K562 (cell line): Measurements from ENCODE around the gene RNF41. TPM values are rescaled to one million over a fixed set of nuclear protein-coding genes. Genes with fewer than 3 reads are reported as not detected.
"Not testable (repeated sequence)": the region's sequence is repeated elsewhere in the genome, so short reads cannot be mapped to it uniquely, and the experiment has no call there.

Experiments used
- ATAC-seq: fragments of 200-7000 bp; cut with Tn5 transposase; 3 replicates; pipeline ENCODE4 v1.9.1; 2020; ENCODE audit warnings: moderate library complexity
- BruUV-seq: library from RNA; stranded (reverse); fragments of 400-500 nt; replicated peaks from 2 replicates; lab custom pipeline; 2021; lab: Mats Ljungman, UMichigan
- CTCF ChIA-PET: fragments of 300-600 bp; formaldehyde crosslinking; extraction: SDS; loops from one replicate; lab custom pipeline; 2021; ENCODE audit warnings: low intra/inter-chr PET ratio; lab: Yijun Ruan, JAX
- POLR2A ChIA-PET: fragments of 300-600, 350-650 bp; sonication (Branson Sonifier 250); formaldehyde crosslinking; extraction: SDS; loops from one replicate; lab custom pipeline; 2021; ENCODE audit warnings: antibody characterized with exemption, inconsistent platforms; lab: Yijun Ruan, JAX
- DNase-seq, 4 experiments: peaks; one replicate each; pipeline versions ENCODE4 v3.0.0 to v3.0.0-alpha.2; 2011 to 2018; ENCODE audit warnings: low spot score in 3 of 4, mixed read lengths in 3 of 4; ENCODE audit errors: extremely low read depth in 1 of 4
- FAIRE-seq: peaks from 2 replicates; lab custom pipeline; 2011; peaks lifted over from hg19 to GRCh38; lab: Jason Lieb, UNC
- H2AFZ ChIP-seq: 2 replicates; pipeline ENCODE4 v1.6.0; 2011; ENCODE audit warnings: low read depth, low read length, control low read depth, inconsistent platforms
- H3K27ac ChIP-seq: fragments of 200-600 bp; 3 replicates; pipeline ENCODE4 v1.8.0; 2011; ENCODE audit warnings: low read depth, mild to moderate bottlenecking, control low read depth, inconsistent platforms, low read length, moderate library complexity, mixed read lengths; ENCODE audit errors: extremely low read depth
- H3K27me3 ChIP-seq, 2 experiments: fragments of 300-600 bp in 1 of 2; 2 replicates in 1 of 2; 3 replicates in 1 of 2; pipeline versions ENCODE4 v1.6.0 to v1.8.0; 2011; ENCODE audit warnings: inconsistent platforms in 2 of 2, low read length in 2 of 2, mild to moderate bottlenecking in 1 of 2, mixed read lengths in 1 of 2, moderate library complexity in 1 of 2; ENCODE audit not compliant: control insufficient read depth in 2 of 2, insufficient read depth in 2 of 2
- H3K36me3 ChIP-seq: fragments of 300-600 bp; 3 replicates; pipeline ENCODE4 v1.8.0; 2011; ENCODE audit warnings: mild to moderate bottlenecking, low read length, inconsistent platforms; ENCODE audit not compliant: control insufficient read depth, insufficient read depth
- H3K4me1 ChIP-seq, 2 experiments: fragments of 200-600 bp in 1 of 2; replicated peaks in 1 of 2; 2 replicates in 1 of 2; 3 replicates in 1 of 2; pipeline versions ENCODE4 v1.5.1 to v1.8.0; 2011; ENCODE audit warnings: inconsistent platforms in 2 of 2, low read length in 2 of 2, mild to moderate bottlenecking in 1 of 2, mixed read lengths in 1 of 2, moderate library complexity in 1 of 2; ENCODE audit not compliant: control insufficient read depth in 2 of 2, insufficient read depth in 2 of 2
- H3K4me2 ChIP-seq: 2 replicates; pipeline ENCODE4 v1.6.1; 2011; ENCODE audit warnings: low read length, control low read depth, inconsistent platforms, mixed read lengths; ENCODE audit not compliant: insufficient read depth
- H3K4me3 ChIP-seq: fragments of 200-600 bp; sonication (generic), shearing (Covaris generic); 2 replicates; pipeline ENCODE4 v1.5.1; 2016; ENCODE audit warnings: control low read depth, inconsistent platforms
- H3K79me2 ChIP-seq: fragments of 200-600 bp; 3 replicates; pipeline ENCODE4 v1.8.0; 2011; ENCODE audit warnings: low read length, inconsistent platforms; ENCODE audit not compliant: control insufficient read depth, insufficient read depth
- H3K9ac ChIP-seq, 2 experiments: 2 replicates each; pipeline versions ENCODE4 v1.6.0 to v1.6.1; 2011; ENCODE audit warnings: low read depth in 2 of 2, low read length in 2 of 2, control low read depth in 1 of 2, inconsistent platforms in 1 of 2, mild to moderate bottlenecking in 1 of 2, mixed read lengths in 1 of 2; ENCODE audit not compliant: insufficient read depth in 1 of 2
- H3K9me1 ChIP-seq: one replicate; pipeline ENCODE4 v1.6.0; 2011; ENCODE audit warnings: inconsistent platforms, mild to moderate bottlenecking, low read length, moderate library complexity; ENCODE audit not compliant: control insufficient read depth, insufficient read depth
- H3K9me3 ChIP-seq: replicated peaks from 2 replicates; pipeline ENCODE4 v1.5.1; 2011; ENCODE audit warnings: low read depth, low read length, inconsistent platforms; ENCODE audit not compliant: control insufficient read depth, insufficient read depth
- H4K20me1 ChIP-seq: replicated peaks from 2 replicates; pipeline ENCODE4 v1.6.1; 2011; ENCODE audit warnings: low read length, inconsistent platforms, mixed read lengths; ENCODE audit not compliant: control insufficient read depth, insufficient read depth
- ATF3 ChIP-seq, 2 experiments: fragments of 450-650 bp in 1 of 2; sonication (generic) in 1 of 2; formaldehyde crosslinking in 1 of 2; IDR thresholded peaks in 1 of 2; conservative IDR thresholded peaks in 1 of 2; 2 replicates each; pipeline versions ENCODE4 v1.6.1 to v1.8.1; 2016 to 2023; ENCODE audit warnings: mild to moderate bottlenecking in 2 of 2, moderate library complexity in 2 of 2, inconsistent platforms in 1 of 2, missing genetic modification reagents in 1 of 2
- DPF2 ChIP-seq: fragments of 450-650 bp; IDR thresholded peaks from 2 replicates; pipeline ENCODE4 v1.6.1; 2016
- KAT7 ChIP-seq: sonication (generic); formaldehyde crosslinking; IDR thresholded peaks from 2 replicates; pipeline ENCODE4 v1.8.0; 2022; ENCODE audit warnings: missing genetic modification reagents, mild to moderate bottlenecking, borderline replicate concordance
- ZNF121 ChIP-seq: sonication (generic); formaldehyde crosslinking; conservative IDR thresholded peaks from 2 replicates; pipeline ENCODE4 v1.8.0; 2022; ENCODE audit warnings: missing genetic modification reagents
- WGBS: fragments of 100-300 bp; shearing (Covaris generic); methylation state at CpG from one replicate; pipeline ENCODE4 v1.1.6; 2016; ENCODE audit warnings: low coverage, mixed read lengths; ENCODE audit not compliant: insufficient coverage; ENCODE audit errors: missing lambda C conversion rate; 5-methylcytosine and 5-hydroxymethylcytosine counted together
- in situ Hi-C: fragments of 300-500 bp; cut with MboI; formaldehyde crosslinking; loops from 4 replicates; pipeline ENCODE4 v1.15.0; 2018; ENCODE audit warnings: inconsistent platforms, mixed read lengths
- intact Hi-C: fragments of 100-400 bp; cut with micrococcal nuclease; formaldehyde crosslinking; loops from 2 replicates; pipeline ENCODE4 v1.14.2; 2022
- polyA plus RNA-seq, 8 experiments: library from polyadenylated mRNA; depleted of rRNA in 4 of 8; stranded (reverse) in 5 of 8; unstranded in 3 of 8; fragments of >200 nt; fragmentation: Nextera tagmentation in 2 of 8; fragmentation: Illumina TruSeq in 1 of 8; extraction: Ambion mirVana in 2 of 8; extraction: Trizol in 1 of 8; gene quantifications; 2 replicates each; pipeline versions ENCODE4 v1.2.1 to v1.2.3, GENCODE V29; 2011 to 2014; ENCODE audit warnings: inconsistent platforms in 1 of 8, missing spikeins in 1 of 8
- total RNA-seq, 7 experiments: library from RNA; depleted of rRNA in 6 of 7; stranded (reverse); fragments of >200 nt in 6 of 7; fragmentation: Illumina TruSeq in 2 of 7; extraction: Trizol in 2 of 7; gene quantifications; 2 replicates each; pipeline versions ENCODE4 v1.2.1 to v1.2.3, GENCODE V29; 2011 to 2021; ENCODE audit warnings: low replicate concordance in 1 of 7

The RNF41 gene
- total and polyA plus RNA-seq, 9 of the 15 experiments (the other 6 are each of a cell fraction or from before 2014, with no cell fraction given): 28.2 to 46.8 (median 33.8) TPM

DNA sequence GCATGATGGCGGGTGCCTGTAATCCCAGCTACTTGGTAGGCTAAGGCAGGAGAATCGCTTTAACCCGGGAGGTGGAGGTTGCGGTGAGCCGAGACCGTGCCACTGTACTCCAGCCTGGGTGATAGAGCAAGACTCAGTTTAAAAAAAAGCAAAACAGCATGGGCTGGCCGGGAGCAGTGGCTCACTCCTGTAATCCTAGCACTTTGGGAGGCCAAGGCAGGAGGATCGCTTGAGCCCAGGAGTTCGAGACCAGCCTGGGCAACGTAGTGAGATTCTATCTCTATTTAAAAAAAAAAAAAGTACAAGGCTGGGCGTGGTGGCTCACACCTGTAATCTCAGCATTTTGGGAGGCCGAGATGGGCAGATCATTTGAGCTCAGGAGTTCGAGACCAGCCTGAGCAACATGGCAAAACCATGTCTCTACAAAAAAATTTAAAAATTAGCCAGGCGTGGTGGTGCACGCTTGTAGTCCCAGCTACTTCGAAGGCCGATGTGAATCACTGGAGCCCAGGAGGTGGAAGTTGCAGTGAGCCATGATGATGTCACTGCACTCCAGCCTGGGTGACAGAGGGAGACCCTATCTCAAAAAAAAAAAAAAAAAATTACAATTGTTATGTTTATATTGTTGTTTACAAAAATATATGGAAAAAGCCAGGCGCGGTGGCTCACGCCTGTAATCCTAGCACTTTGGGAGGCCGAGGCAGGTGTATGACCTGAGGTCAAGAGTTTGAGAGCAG is 65.1 kb downstream of the RNF41 start:
- H4K20me1 ChIP-seq: peaks cover 27% of the 10 kb centered on the region; the same call in 1 of the 2 replicates
- peak overlapping the region; percentile 80 for H3K4me2 ChIP-seq
- H3K9ac ChIP-seq: peak overlapping the region; percentile 80 to 91
- ATAC-seq; BruUV-seq; H3K27me3 ChIP-seq; in situ Hi-C loops; DNase-seq; H3K4me3 ChIP-seq; FAIRE-seq; H3K9me1 ChIP-seq; H3K9me3 ChIP-seq; H2AFZ ChIP-seq; TF ChIP-seq ATF3 (CRISPR knock-in tag; conservative IDR thresholded peaks at IDR 0.05): not testable (repeated sequence)
- peaks cover 59% of the 10 kb centered on the region for H3K79me2 ChIP-seq
- H3K4me1 ChIP-seq: peaks cover 43 to 53% of the 10 kb centered on the region in 2 experiments; a peak in 4 of 5 replicates
- intact Hi-C loops: loop anchor here (5.0 kb wide), 1 partner anchor 39 kb away; the partner anchor contains the start of genes RPL41 and ZC3H10
- CTCF ChIA-PET: interaction anchor here (1.2 kb wide), 1 partner anchor 67 kb away, joined by 3 read pairs; the partner anchor contains the start of gene NABP2
- WGBS: 92% methylated on average over 19 of the region's 21 CpGs
- POLR2A ChIA-PET: interaction anchor here (1.3 to 3.2 kb wide), 2 partner anchors 29 to 39 kb away, joined by 7 to 16 read pairs; partner anchors contain the start of genes ESYT1 and ZC3H10
- H3K36me3 ChIP-seq: peaks cover 41% of the 10 kb centered on the region
- TF ChIP-seq DPF2: 0 out of 2 replicates have a peak, but pooled peaks have one; percentile 6
- TF ChIP-seq KAT7 (CRISPR knock-in tag): peak; percentile 2; the same call in 1 of the 2 replicates
- peak; percentile 63 for TF ChIP-seq ATF3 (IDR thresholded peaks at IDR 0.05)
- peak; percentile 72 for TF ChIP-seq ZNF121
- peak overlapping the region; percentile 98; the same call in 1 of the 3 replicates for H3K27ac ChIP-seq
